Parathyroid adenoma (tissue), 2 donors: ENCODE data around the gene MACF1.
"Not testable (repeated sequence)": the region's sequence is repeated elsewhere in the genome, so short reads cannot be mapped to it uniquely, and the experiment has no call there.

ENCODE experiments used
- H2AFZ ChIP-seq: fragments of 300-600 bp; sonication (generic); one replicate; pipeline ENCODE4 v1.7.0; 2017; ENCODE audit warnings: antibody characterized with exemption, mild to moderate bottlenecking
- H3K27ac ChIP-seq: fragments of 300-600 bp; sonication (generic); one replicate; pipeline ENCODE4 v1.7.0; 2017
- H3K27me3 ChIP-seq: fragments of 300-600 bp; sonication (generic); one replicate; pipeline ENCODE4 v1.7.0; 2017; ENCODE audit warnings: low read length; ENCODE audit not compliant: control insufficient read depth, insufficient read depth
- H3K36me3 ChIP-seq: fragments of 300-600 bp; sonication (generic); one replicate; pipeline ENCODE4 v1.7.0; 2017; ENCODE audit warnings: low read length; ENCODE audit not compliant: control insufficient read depth, insufficient read depth
- H3K4me1 ChIP-seq: fragments of 300-600 bp; sonication (generic); one replicate; pipeline ENCODE4 v1.7.0; 2017; ENCODE audit warnings: control low read depth
- H3K4me2 ChIP-seq: fragments of 300-600 bp; sonication (generic); one replicate; pipeline ENCODE4 v1.7.0; 2017; ENCODE audit warnings: low read length
- H3K4me3 ChIP-seq: fragments of 300-600 bp; sonication (generic); one replicate; pipeline ENCODE4 v1.7.0; 2017; ENCODE audit warnings: low read depth, low read length
- H3K79me2 ChIP-seq: fragments of 300-600 bp; sonication (generic); one replicate; pipeline ENCODE4 v1.7.0; 2017; ENCODE audit warnings: control low read depth
- H3K9ac ChIP-seq: fragments of 300-600 bp; sonication (generic); one replicate; pipeline ENCODE4 v1.7.0; 2017; ENCODE audit warnings: mild to moderate bottlenecking
- H3K9me3 ChIP-seq: fragments of 300-600 bp; sonication (generic); one replicate; pipeline ENCODE4 v1.7.0; 2017; ENCODE audit warnings: low read length; ENCODE audit not compliant: control insufficient read depth
- TF ChIP-seq, protein P1 (sequence below): fragments of 300-600 bp; sonication (generic); IDR thresholded peaks from one replicate; pipeline ENCODE4 v1.7.0; 2017; ENCODE audit warnings: antibody characterized with exemption, mild to moderate bottlenecking
- donor health status: primary hyperparathyroidism.

The MACF1 gene

DNA sequence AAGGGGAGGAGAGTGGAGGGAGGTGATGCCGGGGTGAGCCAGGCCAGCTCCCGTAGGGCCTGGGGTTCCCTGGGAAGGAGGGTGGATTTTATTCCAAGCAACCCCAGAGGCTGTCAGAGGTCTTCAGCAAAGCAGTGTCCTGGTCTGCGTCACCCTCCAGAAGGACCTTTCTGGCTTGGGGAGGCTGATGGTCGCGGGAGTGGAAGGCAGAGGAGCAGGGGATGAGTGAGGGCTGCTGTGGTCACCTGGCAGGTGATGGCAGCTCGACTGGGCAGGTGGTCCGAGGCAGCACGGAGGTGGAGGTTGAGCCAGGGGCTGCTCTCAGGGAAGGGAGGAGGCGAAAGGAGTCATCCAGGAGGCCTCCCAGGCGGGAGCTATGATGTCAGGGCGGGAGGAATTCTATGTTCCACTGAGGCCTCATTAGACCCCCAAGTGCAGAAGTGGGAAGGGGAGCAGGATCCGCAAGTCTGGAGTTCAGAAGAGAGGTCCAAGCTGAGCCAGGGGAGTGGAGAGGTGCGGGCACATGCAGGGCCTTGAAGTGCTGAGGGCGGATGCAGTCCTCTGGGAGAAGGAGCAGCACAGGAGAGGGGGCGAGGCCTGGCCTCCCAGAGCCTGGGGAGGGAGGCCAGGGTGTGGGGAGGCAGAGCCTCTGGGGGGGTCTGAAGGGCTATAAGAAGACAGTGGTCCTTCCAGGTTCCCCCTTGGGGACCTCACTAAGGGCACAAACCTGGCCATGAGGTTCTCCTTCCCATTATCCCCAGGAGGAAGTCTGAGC is 320.3 kb downstream of the MACF1 start:
- no peak overlapping the region for H3K9ac ChIP-seq
- H3K27me3 ChIP-seq: peaks cover 6% of the 10 kb centered on the region
- no peaks in the 10 kb centered on the region for H3K4me1 ChIP-seq
- TF ChIP-seq, protein P1, sequence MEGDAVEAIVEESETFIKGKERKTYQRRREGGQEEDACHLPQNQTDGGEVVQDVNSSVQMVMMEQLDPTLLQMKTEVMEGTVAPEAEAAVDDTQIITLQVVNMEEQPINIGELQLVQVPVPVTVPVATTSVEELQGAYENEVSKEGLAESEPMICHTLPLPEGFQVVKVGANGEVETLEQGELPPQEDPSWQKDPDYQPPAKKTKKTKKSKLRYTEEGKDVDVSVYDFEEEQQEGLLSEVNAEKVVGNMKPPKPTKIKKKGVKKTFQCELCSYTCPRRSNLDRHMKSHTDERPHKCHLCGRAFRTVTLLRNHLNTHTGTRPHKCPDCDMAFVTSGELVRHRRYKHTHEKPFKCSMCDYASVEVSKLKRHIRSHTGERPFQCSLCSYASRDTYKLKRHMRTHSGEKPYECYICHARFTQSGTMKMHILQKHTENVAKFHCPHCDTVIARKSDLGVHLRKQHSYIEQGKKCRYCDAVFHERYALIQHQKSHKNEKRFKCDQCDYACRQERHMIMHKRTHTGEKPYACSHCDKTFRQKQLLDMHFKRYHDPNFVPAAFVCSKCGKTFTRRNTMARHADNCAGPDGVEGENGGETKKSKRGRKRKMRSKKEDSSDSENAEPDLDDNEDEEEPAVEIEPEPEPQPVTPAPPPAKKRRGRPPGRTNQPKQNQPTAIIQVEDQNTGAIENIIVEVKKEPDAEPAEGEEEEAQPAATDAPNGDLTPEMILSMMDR: no peak
- H3K27ac ChIP-seq: no peak overlapping the region
- no peak overlapping the region for H3K4me3 ChIP-seq
- H3K79me2 ChIP-seq: no peaks in the 10 kb centered on the region
- H3K4me2 ChIP-seq: no peak overlapping the region
- H2AFZ ChIP-seq: no peak overlapping the region
- no peaks in the 10 kb centered on the region for H3K9me3 ChIP-seq
- H3K36me3 ChIP-seq: no peaks in the 10 kb centered on the region

GRCh38 chr1:39525366-39526165 is 321.1 kb downstream of the MACF1 start:
- Histone ChIP-seq H3K36me3 (no peaks in the 10 kb centered on the region), H3K27me3 (peaks cover 6% of the 10 kb centered on the region), H2AFZ (no peak overlapping the region), H3K4me3 (no peak overlapping the region), H3K79me2 (no peaks in the 10 kb centered on the region), H3K9ac (no peak overlapping the region), H3K27ac (no peak overlapping the region), H3K4me2 (no peak overlapping the region), H3K9me3 (no peaks in the 10 kb centered on the region), H3K4me1 (no peaks in the 10 kb centered on the region)
- TF ChIP-seq, protein P1: no peak

DNA sequence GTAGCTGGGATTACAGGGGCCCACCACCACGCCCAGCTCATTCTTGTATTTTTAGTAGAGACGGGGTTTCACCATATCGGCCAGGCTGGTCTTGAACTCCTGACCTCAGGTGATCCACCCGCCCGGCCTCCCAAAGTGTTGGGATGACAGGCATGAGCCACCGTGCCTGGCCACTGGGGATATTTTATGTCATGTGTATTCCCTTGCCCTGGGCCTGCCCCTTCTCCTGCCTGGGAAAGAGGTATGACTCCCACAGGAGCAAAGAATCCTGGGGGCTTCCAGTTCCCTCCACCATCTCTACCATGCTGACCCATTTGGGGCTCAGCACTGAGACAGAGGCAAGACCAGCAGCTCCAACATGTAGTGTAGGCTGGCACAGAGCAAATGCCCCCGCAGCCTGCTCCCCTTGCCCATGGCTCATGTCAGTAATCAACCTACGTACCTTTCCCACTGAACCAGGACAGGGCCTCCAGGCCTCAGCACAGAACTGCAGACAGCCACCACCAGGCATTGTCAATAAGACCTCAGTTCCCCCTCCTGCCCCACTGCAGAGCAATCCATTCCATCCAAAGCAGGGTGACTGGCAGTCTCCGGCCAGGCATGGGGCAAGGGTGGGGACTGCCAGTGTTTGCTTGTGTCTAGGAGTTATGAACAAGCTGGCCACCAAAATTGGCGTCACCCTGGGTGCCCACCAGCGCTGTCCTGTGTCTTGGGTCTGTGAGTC is 322.1 kb downstream of the MACF1 start:
- H3K4me2 ChIP-seq: no peak overlapping the region
- no peaks in the 10 kb centered on the region for H3K36me3 ChIP-seq
- no peak overlapping the region for H3K9ac ChIP-seq
- peaks cover 6% of the 10 kb centered on the region for H3K27me3 ChIP-seq
- no peaks in the 10 kb centered on the region for H3K4me1 ChIP-seq
- H3K4me3 ChIP-seq: no peak overlapping the region
- H2AFZ ChIP-seq: no peak overlapping the region
- TF ChIP-seq, protein P1: no peak
- no peak overlapping the region for H3K27ac ChIP-seq
- no peaks in the 10 kb centered on the region for H3K9me3 ChIP-seq
- no peaks in the 10 kb centered on the region for H3K79me2 ChIP-seq

- H3K4me2 ChIP-seq, H3K9ac ChIP-seq, H3K4me3 ChIP-seq, H2AFZ ChIP-seq, H3K9me3 ChIP-seq, H3K79me2 ChIP-seq, H3K36me3 ChIP-seq, H3K27ac ChIP-seq, H3K27me3 ChIP-seq, H3K4me1 ChIP-seq: not testable (repeated sequence)
These were observed 322.7 kb downstream of the MACF1 start for GRCh38 chr1:39527190-39527579.

DNA sequence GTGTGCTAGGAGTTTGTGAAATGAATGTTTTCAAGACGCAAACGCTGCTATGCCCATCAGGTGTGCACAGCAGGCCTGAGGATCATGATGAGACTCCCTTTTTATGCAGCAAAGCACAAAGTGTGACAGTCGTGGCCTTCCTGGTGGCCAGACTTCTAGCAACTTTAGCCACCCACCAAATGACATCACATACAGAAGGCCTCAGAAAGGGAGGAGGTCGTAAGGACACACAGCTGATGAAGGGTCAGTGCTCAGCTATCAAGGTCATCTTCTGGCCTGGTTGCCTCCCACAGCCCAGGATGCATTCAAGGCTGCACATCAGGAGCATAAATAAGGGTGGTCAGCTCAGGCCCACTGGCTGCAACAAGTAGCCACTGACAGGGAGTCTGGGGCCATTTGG is 323.6 kb downstream of the MACF1 start:
- H2AFZ ChIP-seq: no peak overlapping the region
- TF ChIP-seq, protein P1: no peak
- H3K27ac ChIP-seq: no peak overlapping the region
- H3K4me3 ChIP-seq: no peak overlapping the region
- no peaks in the 10 kb centered on the region for H3K79me2 ChIP-seq
- H3K9me3 ChIP-seq: no peaks in the 10 kb centered on the region
- H3K27me3 ChIP-seq: peaks cover 4% of the 10 kb centered on the region
- no peaks in the 10 kb centered on the region for H3K36me3 ChIP-seq
- no peak overlapping the region for H3K4me2 ChIP-seq
- H3K4me1 ChIP-seq: no peaks in the 10 kb centered on the region
- H3K9ac ChIP-seq: no peak overlapping the region
